HepG2 (cell line): ENCODE results near the gene PRPSAP1. TPM values are rescaled to one million over a fixed set of nuclear protein-coding genes. Genes with fewer than 3 reads are reported as not detected.
A peak's percentile ranks its signal among the peaks of the same experiment; 100 is the strongest.

ENCODE experiments used
- FIP1L1 ChIP-seq: fragments of 200-400 bp; formaldehyde crosslinking; IDR thresholded peaks from 2 replicates; pipeline ENCODE4 v1.6.1; 2018; ENCODE audit warnings: low read depth, mild to moderate bottlenecking, low read length, moderate library complexity, borderline replicate concordance; ENCODE audit not compliant: insufficient read depth
- IRF2 ChIP-seq: IDR thresholded peaks from 2 replicates; pipeline ENCODE4 v1.6.1; 2018; ENCODE audit warnings: missing genetic modification reagents, missing compliant biosample characterization
- KLF12 ChIP-seq: sonication (generic); formaldehyde crosslinking; IDR thresholded peaks from 2 replicates; pipeline ENCODE4 v1.4.0; 2020; ENCODE audit warnings: missing genetic modification reagents, borderline replicate concordance
- MLLT10 ChIP-seq: sonication (generic); formaldehyde crosslinking; IDR thresholded peaks from 2 replicates; pipeline ENCODE4 v1.4.0; 2020; ENCODE audit warnings: missing genetic modification reagents
- NCOA1 ChIP-seq: sonication (generic); formaldehyde crosslinking; IDR thresholded peaks from 2 replicates; pipeline ENCODE4 v1.9.0; 2021; ENCODE audit warnings: missing genetic modification reagents
- NFATC3 ChIP-seq: sonication (generic); formaldehyde crosslinking; IDR thresholded peaks from 2 replicates; pipeline ENCODE4 v1.5.1; 2020; ENCODE audit warnings: mild to moderate bottlenecking, missing genetic modification reagents
- NFIB ChIP-seq: sonication (generic); formaldehyde crosslinking; IDR thresholded peaks from 2 replicates; pipeline ENCODE4 v1.9.0; 2021; ENCODE audit warnings: missing genetic modification reagents, mild to moderate bottlenecking, borderline replicate concordance
- PAWR ChIP-seq: sonication (generic); formaldehyde crosslinking; IDR thresholded peaks from 2 replicates; pipeline ENCODE4 v1.4.0; 2020; ENCODE audit warnings: missing genetic modification reagents, mild to moderate bottlenecking, borderline replicate concordance
- SMARCC2 ChIP-seq: fragments of 450-650 bp; IDR thresholded peaks from 2 replicates; pipeline ENCODE4 v1.6.1; 2017; ENCODE audit warnings: antibody characterized with exemption, mild to moderate bottlenecking
- YEATS2 ChIP-seq: sonication (generic); formaldehyde crosslinking; IDR thresholded peaks from 2 replicates; pipeline ENCODE4 v1.4.0; 2020; ENCODE audit warnings: missing genetic modification reagents, borderline replicate concordance
- ZBTB38 ChIP-seq: sonication (generic); formaldehyde crosslinking; IDR thresholded peaks from 2 replicates; pipeline ENCODE4 v1.5.1; 2020; ENCODE audit warnings: mild to moderate bottlenecking, missing genetic modification reagents
- ZFX ChIP-seq: sonication (generic); formaldehyde crosslinking; IDR thresholded peaks from 2 replicates; pipeline ENCODE4 v1.4.0; 2020; ENCODE audit warnings: mild to moderate bottlenecking, low read depth, missing genetic modification reagents, moderate library complexity
- ZNF12 ChIP-seq: sonication (generic); formaldehyde crosslinking; IDR thresholded peaks from 2 replicates; pipeline ENCODE4 v1.5.0; 2020; ENCODE audit warnings: missing genetic modification reagents
- ZNF772 ChIP-seq: sonication (generic); formaldehyde crosslinking; IDR thresholded peaks from 2 replicates; pipeline ENCODE4 v1.5.0; 2020; ENCODE audit warnings: mild to moderate bottlenecking, missing genetic modification reagents
- ZZZ3 ChIP-seq: sonication (generic); formaldehyde crosslinking; IDR thresholded peaks from 2 replicates; pipeline ENCODE4 v1.4.0; 2020; ENCODE audit warnings: missing genetic modification reagents, mild to moderate bottlenecking, borderline replicate concordance
- polyA plus RNA-seq, 8 experiments: library from polyadenylated mRNA; depleted of rRNA in 3 of 8; stranded (reverse) in 7 of 8; unstranded in 1 of 8; fragments of >200 nt; fragmentation: Illumina TruSeq in 4 of 8; extraction: Trizol in 4 of 8; gene quantifications; 2 replicates each; pipeline versions ENCODE4 v1.2.1 to v1.2.3, GENCODE V29; 2011 to 2016; ENCODE audit warnings: low read depth in 4 of 8, missing spikeins in 1 of 8, mixed read lengths in 1 of 8; ENCODE audit not compliant: insufficient read depth in 1 of 8
- total RNA-seq, 5 experiments: library from RNA; depleted of rRNA; stranded (reverse); fragments of >200 nt; fragmentation: Illumina TruSeq; extraction: Trizol; gene quantifications; 2 replicates each; pipeline ENCODE4 v1.2.3, GENCODE V29; 2016; ENCODE audit warnings: low read depth in 1 of 5
- TF ChIP-seq, protein P1 (sequence below): sonication (generic); formaldehyde crosslinking; IDR thresholded peaks from 2 replicates; pipeline ENCODE4 v1.4.0; 2020; ENCODE audit warnings: low read depth, mild to moderate bottlenecking, missing genetic modification reagents
- TF ChIP-seq, protein P2 (sequence below): sonication (generic); formaldehyde crosslinking; IDR thresholded peaks from 2 replicates; pipeline ENCODE4 v1.8.0; 2022; ENCODE audit warnings: missing genetic modification reagents, mild to moderate bottlenecking, moderate library complexity, borderline replicate concordance
- TF ChIP-seq, protein P3 (sequence below): sonication (generic); formaldehyde crosslinking; IDR thresholded peaks from 2 replicates; pipeline ENCODE4 v1.5.0; 2020; ENCODE audit warnings: mild to moderate bottlenecking, missing genetic modification reagents
- TF ChIP-seq, protein P4 (sequence below): sonication (generic); formaldehyde crosslinking; conservative IDR thresholded peaks from 2 replicates; pipeline ENCODE4 v1.8.1; 2023; ENCODE audit warnings: missing genetic modification reagents
- TF ChIP-seq, protein P5 (sequence below): sonication (generic); formaldehyde crosslinking; IDR thresholded peaks from 2 replicates; pipeline ENCODE4 v1.5.1; 2020; ENCODE audit warnings: missing genetic modification reagents, mild to moderate bottlenecking, borderline replicate concordance

PRPSAP1 gene
- total and polyA plus RNA-seq, 2 of the 13 experiments (the other 11 are each of a cell fraction or from before 2014, with no cell fraction given), result 91.1 to 314 TPM

DNA sequence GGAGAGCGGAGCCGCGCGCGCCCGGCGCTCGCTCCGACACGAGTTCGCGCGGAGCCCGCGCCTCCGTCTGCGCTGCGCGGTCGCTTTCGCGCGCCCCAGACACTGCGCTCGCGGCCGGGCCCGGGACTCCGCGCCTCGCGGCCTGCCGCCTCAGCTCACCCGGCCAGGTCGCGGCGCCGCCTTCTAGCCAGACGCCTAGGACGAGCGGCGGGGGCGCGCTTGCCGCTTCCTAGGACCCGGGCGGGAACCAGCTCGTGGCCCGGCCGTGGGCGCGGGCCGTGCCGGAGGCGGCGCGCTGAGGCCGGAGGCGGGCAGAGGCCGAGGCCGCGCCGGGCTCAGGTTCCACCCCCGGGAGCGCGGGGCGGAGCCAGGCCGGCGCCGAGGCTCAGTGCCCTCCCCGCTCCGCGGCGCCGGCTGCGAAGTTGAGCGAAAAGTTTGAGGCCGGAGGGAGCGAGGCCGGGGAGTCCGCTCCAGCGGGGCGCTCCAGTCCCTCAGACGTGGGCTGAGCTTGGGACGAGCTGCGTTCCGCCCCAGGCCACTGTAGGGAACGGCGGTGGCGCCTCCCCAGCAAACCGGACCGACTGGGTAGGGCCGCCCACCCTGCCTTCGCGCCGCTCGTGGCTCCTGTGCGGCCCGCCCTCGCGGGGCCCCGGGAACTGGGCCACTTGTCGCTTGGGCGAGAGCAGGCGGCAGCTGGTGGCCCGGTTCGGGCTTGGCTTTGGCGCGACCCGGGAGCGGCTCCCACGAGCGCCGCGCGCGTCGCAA lies 30.7 kb upstream of the PRPSAP1 start, which contains the start of gene SPHK1 (continued):
- TF ChIP-seq, protein P1, sequence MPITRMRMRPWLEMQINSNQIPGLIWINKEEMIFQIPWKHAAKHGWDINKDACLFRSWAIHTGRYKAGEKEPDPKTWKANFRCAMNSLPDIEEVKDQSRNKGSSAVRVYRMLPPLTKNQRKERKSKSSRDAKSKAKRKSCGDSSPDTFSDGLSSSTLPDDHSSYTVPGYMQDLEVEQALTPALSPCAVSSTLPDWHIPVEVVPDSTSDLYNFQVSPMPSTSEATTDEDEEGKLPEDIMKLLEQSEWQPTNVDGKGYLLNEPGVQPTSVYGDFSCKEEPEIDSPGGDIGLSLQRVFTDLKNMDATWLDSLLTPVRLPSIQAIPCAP (CRISPR knock-in tag), result no peak
- TF ChIP-seq ZNF12 (CRISPR knock-in tag), result no peak
- TF ChIP-seq ZZZ3 (CRISPR knock-in tag), result no peak
- no peak; the same call in none of the 2 replicates for TF ChIP-seq KLF12 (CRISPR knock-in tag)
- no peak for TF ChIP-seq PAWR (CRISPR knock-in tag)
- no peak for TF ChIP-seq MLLT10 (CRISPR knock-in tag)
- no peak for TF ChIP-seq YEATS2
- no peak for TF ChIP-seq NFIB (CRISPR knock-in tag)
- no peak for TF ChIP-seq NFATC3 (CRISPR knock-in tag)
- TF ChIP-seq, protein P2, sequence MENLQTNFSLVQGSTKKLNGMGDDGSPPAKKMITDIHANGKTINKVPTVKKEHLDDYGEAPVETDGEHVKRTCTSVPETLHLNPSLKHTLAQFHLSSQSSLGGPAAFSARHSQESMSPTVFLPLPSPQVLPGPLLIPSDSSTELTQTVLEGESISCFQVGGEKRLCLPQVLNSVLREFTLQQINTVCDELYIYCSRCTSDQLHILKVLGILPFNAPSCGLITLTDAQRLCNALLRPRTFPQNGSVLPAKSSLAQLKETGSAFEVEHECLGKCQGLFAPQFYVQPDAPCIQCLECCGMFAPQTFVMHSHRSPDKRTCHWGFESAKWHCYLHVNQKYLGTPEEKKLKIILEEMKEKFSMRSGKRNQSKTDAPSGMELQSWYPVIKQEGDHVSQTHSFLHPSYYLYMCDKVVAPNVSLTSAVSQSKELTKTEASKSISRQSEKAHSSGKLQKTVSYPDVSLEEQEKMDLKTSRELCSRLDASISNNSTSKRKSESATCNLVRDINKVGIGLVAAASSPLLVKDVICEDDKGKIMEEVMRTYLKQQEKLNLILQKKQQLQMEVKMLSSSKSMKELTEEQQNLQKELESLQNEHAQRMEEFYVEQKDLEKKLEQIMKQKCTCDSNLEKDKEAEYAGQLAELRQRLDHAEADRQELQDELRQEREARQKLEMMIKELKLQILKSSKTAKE (CRISPR knock-in tag), result peak; percentile 28; the same call in 1 of the 2 replicates
- peak; percentile 71 for TF ChIP-seq ZFX (CRISPR knock-in tag)
- no peak for TF ChIP-seq IRF2 (CRISPR knock-in tag)
- TF ChIP-seq NCOA1, result no peak
- peak; percentile 63; the same call in 1 of the 2 replicates for TF ChIP-seq ZNF772
- TF ChIP-seq, protein P3, sequence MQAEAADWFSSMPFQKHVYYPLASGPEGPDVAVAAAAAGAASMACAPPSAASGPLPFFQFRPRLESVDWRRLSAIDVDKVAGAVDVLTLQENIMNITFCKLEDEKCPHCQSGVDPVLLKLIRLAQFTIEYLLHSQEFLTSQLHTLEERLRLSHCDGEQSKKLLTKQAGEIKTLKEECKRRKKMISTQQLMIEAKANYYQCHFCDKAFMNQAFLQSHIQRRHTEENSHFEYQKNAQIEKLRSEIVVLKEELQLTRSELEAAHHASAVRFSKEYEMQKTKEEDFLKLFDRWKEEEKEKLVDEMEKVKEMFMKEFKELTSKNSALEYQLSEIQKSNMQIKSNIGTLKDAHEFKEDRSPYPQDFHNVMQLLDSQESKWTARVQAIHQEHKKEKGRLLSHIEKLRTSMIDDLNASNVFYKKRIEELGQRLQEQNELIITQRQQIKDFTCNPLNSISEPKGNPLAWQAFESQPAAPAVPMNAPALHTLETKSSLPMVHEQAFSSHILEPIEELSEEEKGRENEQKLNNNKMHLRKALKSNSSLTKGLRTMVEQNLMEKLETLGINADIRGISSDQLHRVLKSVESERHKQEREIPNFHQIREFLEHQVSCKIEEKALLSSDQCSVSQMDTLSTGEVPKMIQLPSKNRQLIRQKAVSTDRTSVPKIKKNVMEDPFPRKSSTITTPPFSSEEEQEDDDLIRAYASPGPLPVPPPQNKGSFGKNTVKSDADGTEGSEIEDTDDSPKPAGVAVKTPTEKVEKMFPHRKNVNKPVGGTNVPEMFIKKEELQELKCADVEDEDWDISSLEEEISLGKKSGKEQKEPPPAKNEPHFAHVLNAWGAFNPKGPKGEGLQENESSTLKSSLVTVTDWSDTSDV (CRISPR knock-in tag), result no peak
- 0 out of 2 replicates have a peak, but pooled peaks have one; percentile 65 for TF ChIP-seq FIP1L1
- TF ChIP-seq ZBTB38 (CRISPR knock-in tag), result peak; percentile 24; the same call in 1 of the 2 replicates
- TF ChIP-seq, protein P4, sequence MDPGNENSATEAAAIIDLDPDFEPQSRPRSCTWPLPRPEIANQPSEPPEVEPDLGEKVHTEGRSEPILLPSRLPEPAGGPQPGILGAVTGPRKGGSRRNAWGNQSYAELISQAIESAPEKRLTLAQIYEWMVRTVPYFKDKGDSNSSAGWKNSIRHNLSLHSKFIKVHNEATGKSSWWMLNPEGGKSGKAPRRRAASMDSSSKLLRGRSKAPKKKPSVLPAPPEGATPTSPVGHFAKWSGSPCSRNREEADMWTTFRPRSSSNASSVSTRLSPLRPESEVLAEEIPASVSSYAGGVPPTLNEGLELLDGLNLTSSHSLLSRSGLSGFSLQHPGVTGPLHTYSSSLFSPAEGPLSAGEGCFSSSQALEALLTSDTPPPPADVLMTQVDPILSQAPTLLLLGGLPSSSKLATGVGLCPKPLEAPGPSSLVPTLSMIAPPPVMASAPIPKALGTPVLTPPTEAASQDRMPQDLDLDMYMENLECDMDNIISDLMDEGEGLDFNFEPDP, result no peak
- no peak for TF ChIP-seq SMARCC2
- TF ChIP-seq, protein P5, sequence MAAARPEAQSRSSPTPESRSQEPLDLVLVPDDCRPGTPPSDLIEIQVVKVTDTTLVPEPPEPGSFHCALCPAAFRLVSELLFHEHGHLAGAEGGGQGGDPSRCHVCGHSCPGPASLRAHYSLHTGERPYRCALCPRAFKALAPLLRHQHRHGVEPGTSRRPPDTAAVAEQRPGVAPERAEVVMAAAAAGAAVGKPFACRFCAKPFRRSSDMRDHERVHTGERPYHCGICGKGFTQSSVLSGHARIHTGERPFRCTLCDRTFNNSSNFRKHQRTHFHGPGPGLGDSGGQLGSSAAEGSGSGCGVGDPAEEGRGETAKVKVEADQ (CRISPR knock-in tag), result peak; percentile 33; the same call in 1 of the 2 replicates
